GM12874 (cell line): ENCODE data around the gene LPIN3.

Source experiments
- TF ChIP-seq, protein P1 (sequence below): IDR thresholded peaks from 2 replicates; pipeline ENCODE4 v1.5.1; 2011; ENCODE audit warnings: low read depth, mild to moderate bottlenecking, control low read depth, low read length, moderate library complexity; ENCODE audit not compliant: insufficient read depth

LPIN3 gene

DNA sequence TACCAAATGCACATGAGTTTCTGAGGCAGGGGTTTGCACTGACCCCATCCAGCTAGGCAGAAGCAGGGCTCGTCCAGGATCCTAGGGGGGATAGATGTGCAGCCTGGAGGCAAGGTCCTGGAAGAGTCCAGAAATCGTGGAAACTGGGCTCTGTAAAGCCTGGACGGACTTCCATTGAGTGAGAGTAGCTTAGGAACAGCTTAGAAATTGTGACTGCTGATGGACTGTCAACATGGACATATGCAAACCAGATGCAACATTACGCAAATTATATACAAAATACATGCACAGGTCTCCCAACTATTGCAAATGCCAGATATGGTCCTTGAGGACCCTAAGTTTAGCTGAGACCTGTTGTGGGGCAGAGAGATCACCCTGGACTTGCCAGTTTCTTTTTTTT, 30.8 kb downstream of the LPIN3 start:
- TF ChIP-seq, protein P1, sequence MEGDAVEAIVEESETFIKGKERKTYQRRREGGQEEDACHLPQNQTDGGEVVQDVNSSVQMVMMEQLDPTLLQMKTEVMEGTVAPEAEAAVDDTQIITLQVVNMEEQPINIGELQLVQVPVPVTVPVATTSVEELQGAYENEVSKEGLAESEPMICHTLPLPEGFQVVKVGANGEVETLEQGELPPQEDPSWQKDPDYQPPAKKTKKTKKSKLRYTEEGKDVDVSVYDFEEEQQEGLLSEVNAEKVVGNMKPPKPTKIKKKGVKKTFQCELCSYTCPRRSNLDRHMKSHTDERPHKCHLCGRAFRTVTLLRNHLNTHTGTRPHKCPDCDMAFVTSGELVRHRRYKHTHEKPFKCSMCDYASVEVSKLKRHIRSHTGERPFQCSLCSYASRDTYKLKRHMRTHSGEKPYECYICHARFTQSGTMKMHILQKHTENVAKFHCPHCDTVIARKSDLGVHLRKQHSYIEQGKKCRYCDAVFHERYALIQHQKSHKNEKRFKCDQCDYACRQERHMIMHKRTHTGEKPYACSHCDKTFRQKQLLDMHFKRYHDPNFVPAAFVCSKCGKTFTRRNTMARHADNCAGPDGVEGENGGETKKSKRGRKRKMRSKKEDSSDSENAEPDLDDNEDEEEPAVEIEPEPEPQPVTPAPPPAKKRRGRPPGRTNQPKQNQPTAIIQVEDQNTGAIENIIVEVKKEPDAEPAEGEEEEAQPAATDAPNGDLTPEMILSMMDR, result no peak

DNA sequence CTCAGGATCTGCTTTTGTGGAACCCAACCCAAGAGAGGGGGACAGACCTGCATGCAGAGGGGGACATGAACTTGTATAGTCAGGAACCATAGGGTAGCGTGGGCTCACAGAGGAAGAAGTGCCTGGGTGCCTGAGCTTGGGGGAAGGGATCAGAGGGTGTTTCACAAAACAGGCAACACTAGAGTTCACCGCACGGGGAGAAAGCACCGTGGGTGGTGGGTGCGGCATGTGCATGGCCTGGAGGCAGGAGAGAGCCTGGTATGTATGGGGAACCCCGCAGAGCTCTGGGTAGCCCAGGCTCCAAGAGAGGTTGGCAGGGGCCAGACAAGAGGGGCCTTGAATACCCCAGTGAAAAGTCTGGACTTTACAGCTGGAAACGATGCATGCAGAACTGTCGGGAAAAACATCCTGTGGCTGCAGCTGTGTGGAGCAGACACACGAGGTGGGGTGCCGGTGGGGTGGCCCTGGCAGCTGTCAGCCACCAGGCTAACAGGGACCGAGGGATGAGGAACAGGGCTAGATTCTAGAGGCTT, 32.7 kb downstream of the LPIN3 start:
- TF ChIP-seq, protein P1, result no peak

DNA sequence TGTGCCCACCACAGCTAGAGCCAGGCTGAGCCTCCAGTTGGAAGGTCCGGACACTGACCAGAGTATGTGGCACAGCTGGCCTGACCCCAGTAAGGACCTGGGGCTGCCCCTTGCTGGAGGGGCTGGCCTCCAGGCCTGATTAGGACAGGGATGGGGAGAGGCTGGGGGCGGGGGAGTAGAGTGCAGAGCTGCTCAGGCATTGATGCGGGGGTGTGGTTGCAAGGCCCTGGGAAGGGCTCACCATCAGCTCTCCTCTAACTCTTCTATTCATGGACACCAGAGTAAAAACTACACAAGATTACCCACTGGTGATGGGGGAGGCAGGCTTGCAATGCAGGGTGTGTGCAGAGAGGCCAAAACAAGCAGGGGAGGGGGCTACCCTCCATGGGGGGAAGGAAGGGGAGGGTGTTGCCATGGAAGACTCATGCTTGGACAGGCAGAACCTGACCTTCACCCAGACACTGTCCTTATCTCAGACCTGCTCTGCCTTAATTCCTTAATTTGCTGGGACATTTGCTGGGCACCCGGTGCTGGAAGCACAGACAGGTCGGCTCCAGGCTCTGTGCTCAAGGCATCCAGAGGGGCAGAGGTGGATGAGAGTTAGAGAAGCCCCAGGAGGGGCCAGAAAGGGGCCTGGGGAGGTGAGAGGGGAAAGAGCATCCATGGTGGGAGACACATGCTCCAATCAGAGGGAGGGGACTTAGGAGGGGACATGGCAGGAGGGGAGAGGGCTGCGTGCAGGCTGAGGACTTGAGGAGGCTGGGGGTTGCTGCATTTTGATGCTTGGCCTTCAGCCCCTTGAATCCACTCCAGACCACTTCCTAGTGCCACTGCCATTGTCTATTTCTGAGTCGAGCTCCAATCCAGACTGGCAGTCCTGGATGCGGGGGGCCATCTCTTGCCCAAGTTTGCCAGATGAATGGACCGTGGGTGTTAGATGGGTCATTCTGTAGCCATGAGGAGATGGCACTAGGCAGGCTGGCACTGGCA, 33.6 kb downstream of the LPIN3 start:
- TF ChIP-seq, protein P1, result no peak

DNA sequence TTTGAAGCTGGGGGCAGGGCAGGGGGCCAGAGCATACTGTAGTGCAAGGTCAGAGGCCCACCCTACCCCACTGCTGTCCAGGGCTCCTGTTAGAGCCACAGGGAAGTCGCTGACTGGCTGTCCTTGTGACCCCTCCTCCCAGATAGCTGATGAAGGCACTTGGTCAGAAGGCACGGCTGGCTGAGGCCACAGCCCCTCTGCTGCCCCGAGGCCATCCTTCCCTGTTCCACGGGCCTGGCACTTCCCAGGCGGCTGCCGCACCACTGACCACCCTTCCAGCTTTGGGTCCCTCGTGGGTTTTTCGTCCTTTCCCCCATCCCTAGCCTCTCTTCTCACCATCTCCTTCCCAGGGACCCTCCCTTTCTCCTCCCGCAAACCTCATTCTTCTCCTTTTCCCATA, 35.2 kb downstream of the LPIN3 start:
- TF ChIP-seq, protein P1, result no peak

DNA sequence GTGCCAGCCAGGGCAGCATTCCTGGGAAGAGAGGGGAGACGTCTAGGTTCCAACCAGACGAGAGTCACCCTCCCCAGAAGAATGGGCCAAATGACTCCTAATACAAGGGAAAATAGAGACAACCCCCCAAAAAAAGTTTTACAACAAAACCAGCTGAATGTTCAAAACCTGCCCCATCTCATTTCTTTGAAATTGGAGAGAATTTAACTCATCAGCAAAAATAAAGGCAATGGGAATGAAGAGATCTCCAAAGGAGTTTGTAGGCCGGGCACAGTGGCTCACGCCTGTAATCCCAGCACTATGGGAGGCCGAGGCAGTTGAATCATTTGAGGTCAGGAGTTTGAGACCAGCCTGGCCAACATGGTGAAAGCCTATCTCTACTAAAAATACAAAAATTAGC, 35.7 kb downstream of the LPIN3 start:
- TF ChIP-seq, protein P1, result no peak

DNA sequence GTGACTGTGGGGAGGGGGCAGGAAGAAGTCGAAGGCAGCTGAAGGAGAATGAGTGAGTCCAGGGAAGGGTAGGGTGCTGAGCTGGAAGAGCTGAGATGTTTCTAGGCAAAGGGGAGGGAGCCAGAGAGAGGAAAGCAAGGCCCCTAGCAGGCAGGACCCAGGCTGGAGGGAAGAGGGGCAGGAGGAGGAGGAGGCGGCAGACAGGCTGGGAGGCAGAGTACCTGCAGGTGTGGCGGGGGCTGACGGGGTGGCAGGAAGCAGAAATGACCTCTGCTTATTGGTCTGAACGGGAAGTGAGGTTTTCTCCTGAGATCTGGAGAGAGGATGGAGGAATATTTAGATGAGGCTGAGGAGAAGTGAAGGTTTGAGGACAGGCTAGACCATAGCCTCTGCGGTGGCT, 36.7 kb downstream of the LPIN3 start:
- TF ChIP-seq, protein P1, result no peak

DNA sequence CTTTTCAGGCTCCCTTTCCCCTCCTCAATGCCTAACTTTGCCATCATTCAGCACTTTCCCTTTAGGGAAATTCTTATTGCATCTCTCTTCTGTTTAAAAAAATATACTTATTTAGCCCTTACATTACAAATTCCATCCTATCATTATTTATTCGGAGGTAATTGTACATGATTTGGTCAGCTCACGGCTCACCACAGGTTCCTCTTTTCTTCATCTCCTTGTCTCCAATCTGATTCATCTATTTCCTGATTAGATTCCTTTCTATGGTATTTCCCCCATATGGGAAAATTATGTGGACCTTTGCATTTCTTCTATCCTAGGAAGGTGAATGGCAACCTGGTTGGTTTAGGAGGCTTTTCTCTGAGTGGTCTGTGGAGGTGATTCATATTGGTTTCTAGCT, 38.9 kb downstream of the LPIN3 start:
- TF ChIP-seq, protein P1, result no peak
